ENCODE data around the gene PTPRM.

The PTPRM gene

GRCh38 chr18:7885865-7886264 lies 318.7 kb downstream of the PTPRM start:
- Histone ChIP-seq H3K4me1 (ENCODE audit: low read length) (no peaks in the 10 kb centered on the region), H3K9ac (ENCODE audit: low read length) (no peak overlapping the region), H3F3A (ENCODE audit: insufficient read depth, low read length) (no peaks in the 10 kb centered on the region), H3K27me3 (replicated peaks; ENCODE audit: insufficient read depth, low read length) (no peaks in the 10 kb centered on the region), H3K27ac (ENCODE audit: low read length) (no peak overlapping the region), H3K36me3 (replicated peaks; ENCODE audit: insufficient read depth, low read length) (no peaks in the 10 kb centered on the region), H3K79me2 (ENCODE audit: low read length) (no peaks in the 10 kb centered on the region), H3K4me2 (ENCODE audit: low read depth, low read length) (no peak overlapping the region), H3K9me3 (replicated peaks; ENCODE audit: insufficient read depth, low read length) (no peaks in the 10 kb centered on the region), H3K4me3 (ENCODE audit: low read length) (no peak overlapping the region), H2AFZ (ENCODE audit: low read length) (no peak overlapping the region), H3K9me2 (replicated peaks; ENCODE audit: insufficient read depth, low read length) (no peaks in the 10 kb centered on the region), H4K20me1 (ENCODE audit: insufficient read depth, low read length) (no peaks in the 10 kb centered on the region; the same call in 1 of the 2 replicates)
- DNase-seq: no peak
- no peak for TF ChIP-seq EZH2phosphoT487 (IDR thresholded peaks at IDR 0.05; ENCODE audit: low read length)
- TF ChIP-seq EZH2 (optimal IDR thresholded peaks at IDR 0.05; ENCODE audit: low read depth, low read length): no peak

DNA sequence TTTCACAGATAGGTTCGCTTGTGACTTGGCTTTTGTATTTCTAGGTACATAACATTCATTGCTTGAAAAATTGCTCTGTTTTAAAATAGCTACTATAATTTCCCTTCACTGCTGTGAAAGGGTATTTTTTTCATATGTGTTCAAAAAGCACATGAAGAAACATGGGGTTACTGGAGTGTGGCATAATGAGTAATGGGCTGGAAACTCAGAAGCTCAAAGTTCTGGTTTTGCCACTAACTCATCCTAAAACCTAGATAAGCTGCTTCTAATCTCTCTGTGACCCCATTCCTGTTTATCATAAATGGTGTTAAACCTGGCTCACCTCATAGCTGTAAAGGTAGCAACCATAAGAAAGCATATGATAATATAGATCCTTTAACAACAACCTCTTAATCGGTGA lies 319.3 kb downstream of the PTPRM start:
- Histone ChIP-seq H4K20me1 (ENCODE audit: insufficient read depth, low read length) (no peaks in the 10 kb centered on the region; the same call in 1 of the 2 replicates), H3K9me3 (replicated peaks; ENCODE audit: insufficient read depth, low read length) (no peaks in the 10 kb centered on the region), H3K36me3 (replicated peaks; ENCODE audit: insufficient read depth, low read length) (no peaks in the 10 kb centered on the region), H3K27me3 (replicated peaks; ENCODE audit: insufficient read depth, low read length) (no peaks in the 10 kb centered on the region), H3K4me3 (ENCODE audit: low read length) (no peak overlapping the region), H3K9ac (ENCODE audit: low read length) (no peak overlapping the region), H3K27ac (ENCODE audit: low read length) (no peak overlapping the region), H3K4me2 (ENCODE audit: low read depth, low read length) (no peak overlapping the region), H3K79me2 (ENCODE audit: low read length) (no peaks in the 10 kb centered on the region), H3F3A (ENCODE audit: insufficient read depth, low read length) (no peaks in the 10 kb centered on the region), H2AFZ (ENCODE audit: low read length) (no peak overlapping the region), H3K4me1 (ENCODE audit: low read length) (no peaks in the 10 kb centered on the region), H3K9me2 (replicated peaks; ENCODE audit: insufficient read depth, low read length) (no peaks in the 10 kb centered on the region)
- no peak for DNase-seq
- TF ChIP-seq EZH2phosphoT487 (IDR thresholded peaks at IDR 0.05; ENCODE audit: low read length): no peak
- no peak for TF ChIP-seq EZH2 (optimal IDR thresholded peaks at IDR 0.05; ENCODE audit: low read depth, low read length)
- TF ChIP-seq CTCF (IDR thresholded peaks at IDR 0.05; ENCODE audit: low read length): no peak

DNA sequence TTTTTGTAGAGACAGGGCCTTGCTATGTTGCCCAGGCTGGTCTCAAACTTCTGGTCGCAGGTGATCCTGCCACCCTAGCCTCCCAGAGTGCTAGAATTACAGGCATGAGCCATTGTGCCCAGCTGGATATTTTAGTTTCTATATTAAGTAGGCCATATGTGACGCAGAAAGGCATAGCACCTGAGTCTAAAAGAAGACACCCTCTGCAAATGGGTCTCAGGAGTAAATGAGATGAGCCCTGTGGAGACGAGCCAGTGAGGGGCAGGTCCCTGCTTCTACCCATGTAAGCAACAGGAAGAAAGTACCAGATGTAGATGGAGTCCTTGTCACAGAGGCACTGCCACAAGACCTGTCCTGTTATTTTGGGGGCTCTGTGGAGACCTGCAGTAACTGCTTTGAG lies 322.4 kb downstream of the PTPRM start:
- no peak overlapping the region for H2AFZ ChIP-seq (ENCODE audit: low read length)
- DNase-seq: no peak
- TF ChIP-seq CTCF (IDR thresholded peaks at IDR 0.05; ENCODE audit: low read length) (no peak), EZH2 (optimal IDR thresholded peaks at IDR 0.05; ENCODE audit: low read depth, low read length) (no peak), EZH2phosphoT487 (IDR thresholded peaks at IDR 0.05; ENCODE audit: low read length) (no peak)
- no peaks in the 10 kb centered on the region; the same call in 1 of the 2 replicates for H4K20me1 ChIP-seq (ENCODE audit: insufficient read depth, low read length)
- no peak overlapping the region for H3K4me3 ChIP-seq (ENCODE audit: low read length)
- no peaks in the 10 kb centered on the region for H3K4me1 ChIP-seq (ENCODE audit: low read length)
- H3K36me3 ChIP-seq (replicated peaks; ENCODE audit: insufficient read depth, low read length): no peaks in the 10 kb centered on the region
- H3K9me3 ChIP-seq (replicated peaks; ENCODE audit: insufficient read depth, low read length): no peaks in the 10 kb centered on the region
- no peaks in the 10 kb centered on the region for H3F3A ChIP-seq (ENCODE audit: insufficient read depth, low read length)
- H3K27me3 ChIP-seq (replicated peaks; ENCODE audit: insufficient read depth, low read length): no peaks in the 10 kb centered on the region
- H3K9ac ChIP-seq (ENCODE audit: low read length): no peak overlapping the region
- H3K27ac ChIP-seq (ENCODE audit: low read length): no peak overlapping the region
- H3K9me2 ChIP-seq (replicated peaks; ENCODE audit: insufficient read depth, low read length): no peaks in the 10 kb centered on the region
- no peak overlapping the region for H3K4me2 ChIP-seq (ENCODE audit: low read depth, low read length)
- H3K79me2 ChIP-seq (ENCODE audit: low read length): no peaks in the 10 kb centered on the region

GRCh38 chr18:7890075-7890474 lies 323.0 kb downstream of the PTPRM start:
- H3K79me2 ChIP-seq (ENCODE audit: low read length): no peaks in the 10 kb centered on the region
- H3K27me3 ChIP-seq (replicated peaks; ENCODE audit: insufficient read depth, low read length): no peaks in the 10 kb centered on the region
- no peak overlapping the region for H3K4me2 ChIP-seq (ENCODE audit: low read depth, low read length)
- no peaks in the 10 kb centered on the region for H3K36me3 ChIP-seq (replicated peaks; ENCODE audit: insufficient read depth, low read length)
- H2AFZ ChIP-seq (ENCODE audit: low read length): no peak overlapping the region
- no peaks in the 10 kb centered on the region for H3F3A ChIP-seq (ENCODE audit: insufficient read depth, low read length)
- TF ChIP-seq CTCF (IDR thresholded peaks at IDR 0.05; ENCODE audit: low read length) (no peak), EZH2 (optimal IDR thresholded peaks at IDR 0.05; ENCODE audit: low read depth, low read length) (no peak), EZH2phosphoT487 (IDR thresholded peaks at IDR 0.05; ENCODE audit: low read length) (no peak)
- H3K9me3 ChIP-seq (replicated peaks; ENCODE audit: insufficient read depth, low read length): no peaks in the 10 kb centered on the region
- H3K27ac ChIP-seq (ENCODE audit: low read length): no peak overlapping the region
- H3K9ac ChIP-seq (ENCODE audit: low read length): no peak overlapping the region
- DNase-seq: no peak
- H4K20me1 ChIP-seq (ENCODE audit: insufficient read depth, low read length): no peaks in the 10 kb centered on the region; the same call in 1 of the 2 replicates
- no peaks in the 10 kb centered on the region for H3K4me1 ChIP-seq (ENCODE audit: low read length)
- H3K9me2 ChIP-seq (replicated peaks; ENCODE audit: insufficient read depth, low read length): no peaks in the 10 kb centered on the region
- H3K4me3 ChIP-seq (ENCODE audit: low read length): no peak overlapping the region
